H1 (cell line): ENCODE measurements around the gene SYNJ2. TPM values are rescaled to one million over a fixed set of nuclear protein-coding genes. Genes with fewer than 3 reads are reported as not detected.
A peak's percentile ranks its signal among the peaks of the same experiment; 100 is the strongest.

ENCODE experiments used
- CTCF ChIA-PET: fragments of 300-600 bp; sonication (Branson Sonifier 250); formaldehyde crosslinking; loops from one replicate; lab custom pipeline; 2021; ENCODE audit not compliant: partially characterized antibody; lab: Charles Lee
- POLR2A ChIA-PET: fragments of 300-600 bp; sonication (Branson Sonifier 250); formaldehyde crosslinking; loops from one replicate; lab custom pipeline; 2021; ENCODE audit warnings: inconsistent platforms; ENCODE audit not compliant: partially characterized antibody; lab: Charles Lee
- DNase-seq, 2 experiments: peaks; one replicate each; pipeline versions ENCODE4 v3.0.0 to v3.0.0-alpha.2; 2010 to 2022; ENCODE audit warnings: low spot score in 2 of 2, low read depth in 1 of 2, mixed read lengths in 1 of 2
- FAIRE-seq: peaks from 2 replicates; lab custom pipeline; 2011; peaks lifted over from hg19 to GRCh38; lab: Jason Lieb, UNC
- H2AFZ ChIP-seq: 2 replicates; pipeline ENCODE4 v1.8.1; 2012; ENCODE audit warnings: low read length, inconsistent platforms
- H2AK5ac ChIP-seq: 2 replicates; pipeline ENCODE4 v1.6.1; 2013; ENCODE audit warnings: low read depth, low read length
- H2BK120ac ChIP-seq: replicated peaks from 2 replicates; pipeline ENCODE3; 2013; ENCODE audit warnings: low read depth, low read length, inconsistent platforms
- H2BK12ac ChIP-seq: 2 replicates; pipeline ENCODE4 v1.6.1; 2013; ENCODE audit warnings: low read depth, low read length
- H2BK15ac ChIP-seq: 2 replicates; pipeline ENCODE4 v1.6.1; 2013; ENCODE audit warnings: low read length
- H2BK20ac ChIP-seq: 2 replicates; pipeline ENCODE4 v1.6.1; 2013; ENCODE audit warnings: low read length
- H2BK5ac ChIP-seq: 2 replicates; pipeline ENCODE4 v1.6.1; 2013; ENCODE audit warnings: low read depth, low read length
- H3K14ac ChIP-seq: 2 replicates; pipeline ENCODE4 v1.6.1; 2013; ENCODE audit warnings: inconsistent platforms; ENCODE audit not compliant: insufficient read length
- H3K18ac ChIP-seq: 2 replicates; pipeline ENCODE4 v1.6.1; 2013; ENCODE audit warnings: low read length; ENCODE audit errors: extremely low read depth
- H3K23ac ChIP-seq: 2 replicates; pipeline ENCODE4 v1.6.1; 2013; ENCODE audit warnings: inconsistent platforms; ENCODE audit not compliant: insufficient read length
- H3K23me2 ChIP-seq: 2 replicates; pipeline ENCODE4 v1.6.1; 2013; ENCODE audit warnings: low read depth, low read length
- H3K27ac ChIP-seq: 2 replicates; pipeline ENCODE4 v1.6.1; 2011; ENCODE audit warnings: low read depth, low read length, inconsistent platforms
- H3K27me3 ChIP-seq, 4 experiments: replicated peaks in 1 of 4; 1 replicate in 1 of 4; 2 replicates in 3 of 4; pipeline versions ENCODE4 v1.6.1 to v1.8.1; 2011 to 2013; ENCODE audit warnings: low read length in 3 of 4, mild to moderate bottlenecking in 3 of 4, inconsistent platforms in 2 of 4, mixed read lengths in 2 of 4, moderate library complexity in 1 of 4; ENCODE audit not compliant: control insufficient read depth in 3 of 4, insufficient read depth in 3 of 4; ENCODE audit errors: extremely low read depth in 1 of 4
- H3K36me3 ChIP-seq, 4 experiments: 2 replicates each; pipeline versions ENCODE4 v1.6.1 to v1.8.1; 2011 to 2013; ENCODE audit warnings: mild to moderate bottlenecking in 4 of 4, low read length in 3 of 4, moderate library complexity in 2 of 4, control low read depth in 1 of 4, inconsistent platforms in 1 of 4; ENCODE audit not compliant: insufficient read depth in 4 of 4, control insufficient read depth in 2 of 4
- H3K4ac ChIP-seq: replicated peaks from 2 replicates; pipeline ENCODE3; 2013; ENCODE audit warnings: low read length, low read depth, mixed read lengths, inconsistent platforms; ENCODE audit not compliant: insufficient read length
- H3K4me1 ChIP-seq, 4 experiments: replicated peaks in 1 of 4; 1 replicate in 1 of 4; 2 replicates in 3 of 4; pipeline versions ENCODE4 v1.6.1 to v1.8.1; 2011 to 2013; ENCODE audit warnings: low read length in 3 of 4, inconsistent platforms in 2 of 4, mixed read lengths in 1 of 4; ENCODE audit not compliant: insufficient read depth in 4 of 4, control insufficient read depth in 3 of 4
- H3K4me2 ChIP-seq, 2 experiments: 2 replicates each; pipeline versions ENCODE4 v1.6.1 to v1.8.1; 2011 to 2013; ENCODE audit warnings: low read depth in 2 of 2, low read length in 2 of 2, control low read depth in 1 of 2, inconsistent platforms in 1 of 2, mild to moderate bottlenecking in 1 of 2; ENCODE audit not compliant: insufficient read depth in 1 of 2
- H3K4me3 ChIP-seq, 4 experiments: fragments of 200-600, 300-600 bp in 1 of 4; sonication (generic), shearing (Covaris generic), sonication (Bioruptor Twin) in 1 of 4; 2 replicates each; pipeline versions ENCODE4 v1.5.1 to v1.8.1; 2011 to 2016; ENCODE audit warnings: low read length in 4 of 4, low read depth in 3 of 4, control low read depth in 2 of 4, inconsistent platforms in 2 of 4, mild to moderate bottlenecking in 2 of 4, mixed read lengths in 1 of 4, moderate library complexity in 1 of 4; ENCODE audit not compliant: insufficient read depth in 2 of 4; ENCODE audit errors: extremely low read depth in 1 of 4
- H3K56ac ChIP-seq: replicated peaks from 2 replicates; pipeline ENCODE3; 2013; ENCODE audit warnings: low read depth, mild to moderate bottlenecking, mixed read lengths, low read length, inconsistent platforms; ENCODE audit not compliant: insufficient read length
- H3K79me1 ChIP-seq: 2 replicates; pipeline ENCODE4 v1.6.1; 2013; ENCODE audit warnings: low read depth, low read length, control low read depth
- H3K79me2 ChIP-seq, 2 experiments: 2 replicates each; pipeline versions ENCODE4 v1.6.1 to v1.8.1; 2012 to 2013; ENCODE audit warnings: low read length in 2 of 2, mild to moderate bottlenecking in 2 of 2, inconsistent platforms in 1 of 2; ENCODE audit not compliant: insufficient read depth in 2 of 2, control insufficient read depth in 1 of 2
- H3K9ac ChIP-seq, 4 experiments: replicated peaks in 1 of 4; 1 replicate in 1 of 4; 2 replicates in 3 of 4; pipeline versions ENCODE4 v1.6.1 to v1.8.1; 2011 to 2013; ENCODE audit warnings: low read depth in 3 of 4, low read length in 3 of 4, control low read depth in 2 of 4, mild to moderate bottlenecking in 2 of 4, moderate library complexity in 2 of 4, inconsistent platforms in 1 of 4; ENCODE audit errors: extremely low read depth in 1 of 4
- H3K9me3 ChIP-seq, 2 experiments: 2 replicates each; pipeline versions ENCODE4 v1.6.1 to v1.8.1; 2012 to 2013; ENCODE audit warnings: mild to moderate bottlenecking in 2 of 2, moderate library complexity in 2 of 2, control low read depth in 1 of 2, inconsistent platforms in 1 of 2, low read depth in 1 of 2, low read length in 1 of 2, mixed read lengths in 1 of 2; ENCODE audit not compliant: insufficient read depth in 2 of 2
- H4K20me1 ChIP-seq, 2 experiments: replicated peaks in 1 of 2; 2 replicates each; pipeline versions ENCODE3 to v1.8.1; 2011 to 2013; ENCODE audit warnings: inconsistent platforms in 2 of 2, low read length in 2 of 2, mild to moderate bottlenecking in 1 of 2; ENCODE audit not compliant: insufficient read depth in 2 of 2, control insufficient read depth in 1 of 2
- H4K5ac ChIP-seq: 2 replicates; pipeline ENCODE4 v1.6.1; 2013; ENCODE audit warnings: low read length, low read depth, mixed read lengths, inconsistent platforms; ENCODE audit not compliant: insufficient read length
- H4K8ac ChIP-seq: 2 replicates; pipeline ENCODE4 v1.8.0; 2013; ENCODE audit warnings: mild to moderate bottlenecking, moderate library complexity, low read length, inconsistent platforms; ENCODE audit not compliant: insufficient read depth; ENCODE audit errors: extremely low read depth
- H4K91ac ChIP-seq: replicated peaks from 2 replicates; pipeline ENCODE3; 2013; ENCODE audit warnings: low read length, mixed read lengths, inconsistent platforms; ENCODE audit not compliant: insufficient read length
- ASH2L ChIP-seq: fragments of 200-600, 300-600 bp; sonication (generic); IDR thresholded peaks from one replicate; pipeline ENCODE4 v1.7.1; 2017; ENCODE audit warnings: low read length
- CEBPB ChIP-seq: IDR thresholded peaks from 2 replicates; pipeline ENCODE4 v1.6.1; 2012; ENCODE audit warnings: low read depth, low read length
- CHD1 ChIP-seq: IDR thresholded peaks from 2 replicates; pipeline ENCODE4 v1.6.1; 2012; ENCODE audit warnings: low read depth, low read length, improper control_type of control experiment
- CREB1 ChIP-seq: IDR thresholded peaks from 2 replicates; pipeline ENCODE4 v1.6.1; 2012; ENCODE audit warnings: inconsistent platforms
- EGR1 ChIP-seq: IDR thresholded peaks from 2 replicates; pipeline ENCODE4 v1.6.1; 2011; ENCODE audit warnings: low read depth, low read length, borderline replicate concordance
- KDM4A ChIP-seq: IDR thresholded peaks from one replicate; pipeline ENCODE4 v1.7.1; 2012; ENCODE audit warnings: low read depth, mild to moderate bottlenecking, moderate library complexity, low read length, inconsistent platforms; ENCODE audit not compliant: severe bottlenecking
- POLR2A ChIP-seq, 2 experiments: IDR thresholded peaks; 1 replicate in 1 of 2; 2 replicates in 1 of 2; pipeline ENCODE4 v1.6.1; 2011; ENCODE audit warnings: low read depth in 2 of 2, low read length in 2 of 2, mild to moderate bottlenecking in 2 of 2; ENCODE audit errors: control extremely low read depth in 1 of 2
- POLR2AphosphoS5 ChIP-seq: IDR thresholded peaks from 2 replicates; pipeline ENCODE4 v1.6.1; 2011; ENCODE audit warnings: low read depth, low read length
- SIN3A ChIP-seq, 2 experiments: IDR thresholded peaks in 1 of 2; conservative IDR thresholded peaks in 1 of 2; 2 replicates each; pipeline ENCODE4 v1.6.1; 2011 to 2012; ENCODE audit warnings: low read length in 2 of 2, improper control_type of control experiment in 1 of 2, low read depth in 1 of 2, mild to moderate bottlenecking in 1 of 2
- SIRT6 ChIP-seq: IDR thresholded peaks from one replicate; pipeline ENCODE4 v1.7.1; 2012; ENCODE audit warnings: low read length, inconsistent platforms
- SP4 ChIP-seq: IDR thresholded peaks from 2 replicates; pipeline ENCODE4 v1.6.1; 2012; ENCODE audit warnings: low read length, inconsistent platforms
- SUZ12 ChIP-seq: fragments of 200-600 bp; sonication (generic); IDR thresholded peaks from 2 replicates; pipeline ENCODE4 v1.6.1; 2012; ENCODE audit warnings: mild to moderate bottlenecking, inconsistent platforms, low read length, moderate library complexity, mixed read lengths
- WGBS, 2 experiments: shearing (Covaris generic) in 1 of 2; methylation state at CpG; one replicate each; pipeline versions ENCODE4 v1.1.6 to v1.1.7; 2013 to 2015; ENCODE audit warnings: low lambda C conversion rate in 2 of 2, mixed read lengths in 2 of 2, inconsistent platforms in 1 of 2, low coverage in 1 of 2, missing lambda C conversion rate in 1 of 2; ENCODE audit not compliant: insufficient replicate concordance in 2 of 2, insufficient coverage in 1 of 2, insufficient read length in 1 of 2; ENCODE audit errors: extremely low coverage in 1 of 2, missing lambda C conversion rate in 1 of 2; 5-methylcytosine and 5-hydroxymethylcytosine counted together
- polyA plus RNA-seq, 7 experiments: library from polyadenylated mRNA; depleted of rRNA in 3 of 7; stranded (reverse) in 5 of 7; unstranded in 2 of 7; fragments of >200 nt in 5 of 7; fragments of 200-250 nt in 2 of 7; gene quantifications; 1 replicate in 5 of 7; 2 replicates in 1 of 7; 4 replicates in 1 of 7; pipeline versions ENCODE4 v1.2.1 to v1.2.3, GENCODE V29; 2011 to 2013; ENCODE audit warnings: missing spikeins in 2 of 7, mixed read lengths in 2 of 7
- total RNA-seq: library from RNA; stranded (reverse); fragmentation: NEBNext Ultra II Directional; extraction: Animal tissue kit (Norgen Biotek cat#: 25700); gene quantifications from 2 replicates; pipeline ENCODE4 v1.2.1, GENCODE V29; 2021
- TF ChIP-seq, protein P1 (sequence below): IDR thresholded peaks from 2 replicates; pipeline ENCODE4 v1.6.1; 2012; ENCODE audit warnings: inconsistent platforms
- TF ChIP-seq, protein P2 (sequence below): IDR thresholded peaks from 2 replicates; pipeline ENCODE4 v1.6.1; 2012; ENCODE audit warnings: inconsistent platforms

The SYNJ2 gene
- total and polyA plus RNA-seq, 2 of the 8 experiments (the other 6 are each of a cell fraction or from before 2014, with no cell fraction given): 3.7 to 13.9 TPM

DNA sequence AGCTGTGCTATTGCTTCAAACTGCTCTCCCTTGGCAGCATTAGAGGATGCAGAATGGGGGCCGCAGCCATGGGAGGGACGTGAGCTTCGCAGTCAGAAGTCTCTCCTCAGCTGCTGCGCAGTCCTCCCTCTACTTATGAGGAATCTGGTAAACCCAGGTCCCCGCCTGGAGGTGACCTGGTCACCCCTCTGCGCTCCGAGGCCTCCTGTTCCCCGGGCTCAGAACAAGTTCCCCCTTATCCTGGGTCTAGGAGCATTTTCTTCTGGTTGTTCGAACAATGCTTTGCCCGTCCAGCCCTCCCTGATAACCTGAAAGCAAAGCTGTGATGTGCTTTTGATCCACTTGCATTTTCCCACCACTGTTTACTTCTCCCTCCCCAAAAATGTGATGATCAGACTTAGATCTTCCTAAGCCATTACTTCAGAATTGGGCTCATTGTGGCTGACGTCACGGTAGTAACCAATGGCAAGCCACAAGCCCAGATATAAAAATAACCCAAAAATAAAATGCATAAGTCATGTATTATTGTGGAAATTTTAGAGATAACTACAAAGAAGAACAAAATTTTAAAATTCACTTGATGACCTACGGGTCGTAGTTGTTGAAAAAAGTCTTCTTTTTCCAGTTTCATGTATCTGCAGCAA, 105.7 kb downstream of the SYNJ2 start:
- H2BK120ac ChIP-seq: no peak overlapping the region
- no peak overlapping the region for H2AFZ ChIP-seq
- H3K9ac ChIP-seq: no peak overlapping the region
- WGBS, 2 experiments: 95% methylated on average over 14 of the region's 14 CpGs; no CpG with 5 or more reads in 1 of the 2 experiments
- H3K4me1 ChIP-seq: no peaks in the 10 kb centered on the region
- DNase-seq (peak in 1 of 2 experiments; percentile 23), FAIRE-seq (no peak)
- H3K56ac ChIP-seq: no peak overlapping the region
- no peak overlapping the region for H4K5ac ChIP-seq
- no peak overlapping the region for H2AK5ac ChIP-seq
- no peak overlapping the region for H3K18ac ChIP-seq
- H4K8ac ChIP-seq: peak overlapping the region; percentile 28; the same call in 1 of the 2 replicates
- no peaks in the 10 kb centered on the region for H3K23me2 ChIP-seq
- POLR2A ChIA-PET: no interaction called here
- no peaks in the 10 kb centered on the region; the same call in 1 of the 2 replicates for H3K79me1 ChIP-seq
- H2BK12ac ChIP-seq: no peak overlapping the region
- H3K23ac ChIP-seq: no peak overlapping the region
- no peak overlapping the region for H3K27ac ChIP-seq
- H2BK5ac ChIP-seq: no peak overlapping the region
- no peak overlapping the region for H3K4me3 ChIP-seq
- H4K20me1 ChIP-seq: peaks cover 0 to 2% of the 10 kb centered on the region in 2 experiments
- CTCF ChIA-PET: interaction anchor here (0.6 to 4.5 kb wide), 4 partner anchors 12 to 107 kb away, joined by 4 to 22 read pairs (median 10); no protein-coding TSS in a partner anchor
- no peaks in the 10 kb centered on the region for H3K79me2 ChIP-seq
- no peak overlapping the region for H2BK15ac ChIP-seq
- H3K27me3 ChIP-seq: no peaks in the 10 kb centered on the region
- H3K14ac ChIP-seq: no peak overlapping the region
- no peak overlapping the region for H4K91ac ChIP-seq
- no peaks in the 10 kb centered on the region for H3K9me3 ChIP-seq
- H3K4ac ChIP-seq: no peak overlapping the region
- no peaks in the 10 kb centered on the region; a peak in 1 of 8 replicates for H3K36me3 ChIP-seq
- no peak overlapping the region for H2BK20ac ChIP-seq
- no peak overlapping the region for H3K4me2 ChIP-seq
- TF ChIP-seq, protein P1, sequence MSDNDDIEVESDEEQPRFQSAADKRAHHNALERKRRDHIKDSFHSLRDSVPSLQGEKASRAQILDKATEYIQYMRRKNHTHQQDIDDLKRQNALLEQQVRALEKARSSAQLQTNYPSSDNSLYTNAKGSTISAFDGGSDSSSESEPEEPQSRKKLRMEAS: no peak
- TF ChIP-seq SUZ12: no peak
- no peak for TF ChIP-seq SIN3A (conservative IDR thresholded peaks at IDR 0.05 in 1 of 2, IDR thresholded peaks at IDR 0.05 in 1 of 2; ENCODE audit: low read depth in 1 of 2, low read length in 2 of 2)
- no peak for TF ChIP-seq SIRT6
- TF ChIP-seq SP4: no peak
- TF ChIP-seq EGR1: no peak
- no peak for TF ChIP-seq KDM4A
- TF ChIP-seq, protein P2, sequence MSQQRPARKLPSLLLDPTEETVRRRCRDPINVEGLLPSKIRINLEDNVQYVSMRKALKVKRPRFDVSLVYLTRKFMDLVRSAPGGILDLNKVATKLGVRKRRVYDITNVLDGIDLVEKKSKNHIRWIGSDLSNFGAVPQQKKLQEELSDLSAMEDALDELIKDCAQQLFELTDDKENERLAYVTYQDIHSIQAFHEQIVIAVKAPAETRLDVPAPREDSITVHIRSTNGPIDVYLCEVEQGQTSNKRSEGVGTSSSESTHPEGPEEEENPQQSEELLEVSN: no peak
- no peak for TF ChIP-seq CREB1
- TF ChIP-seq CEBPB: no peak
- TF ChIP-seq POLR2AphosphoS5: no peak
- TF ChIP-seq ASH2L: no peak
- no peak for TF ChIP-seq CHD1
- no peak for TF ChIP-seq POLR2A (IDR thresholded peaks at IDR 0.05; ENCODE audit: control extremely low read depth in 1 of 2, low read depth in 2 of 2, low read length in 2 of 2)
